ENCODE data around the gene KCNK5.

KCNK5 gene

DNA sequence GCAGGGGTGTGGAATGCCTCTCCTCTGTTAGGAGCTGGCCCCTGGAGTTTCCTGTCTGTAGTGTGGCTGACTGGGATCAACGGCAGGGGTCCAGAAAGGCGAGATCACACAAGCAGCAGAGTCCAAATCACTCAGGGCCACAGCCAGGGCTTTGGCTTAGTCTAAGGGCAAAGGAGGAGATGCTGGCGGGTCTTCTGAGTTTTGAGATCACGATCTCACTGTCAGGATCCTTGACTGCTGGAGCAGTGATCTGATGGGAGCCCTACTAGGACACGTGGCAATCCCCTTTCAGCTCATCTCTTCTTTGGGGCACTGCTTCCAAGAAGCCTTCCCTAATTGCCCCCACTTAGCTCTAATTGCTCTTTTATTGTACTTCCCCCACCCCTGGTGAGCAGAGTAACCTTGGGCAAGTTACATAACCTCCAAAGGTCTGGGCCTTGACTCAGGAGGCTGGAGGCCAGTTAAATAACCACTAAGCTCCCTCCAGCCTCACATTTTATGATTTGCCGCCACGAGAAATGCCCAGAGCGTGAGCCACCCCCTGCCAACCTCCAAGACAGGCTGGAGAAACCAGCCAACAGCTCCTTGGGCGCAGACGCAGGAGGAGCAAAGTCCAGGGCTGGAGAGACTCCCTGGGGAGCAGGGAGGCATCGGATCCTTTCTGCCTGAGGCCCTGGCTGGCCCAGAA lies 12.0 kb downstream of the KCNK5 start:
- Histone ChIP-seq H3K4me1 (ENCODE audit: insufficient read depth, low read length) (peaks cover 19% of the 10 kb centered on the region), H3K9me3 (ENCODE audit: control insufficient read depth, insufficient read depth, low read length) (no peaks in the 10 kb centered on the region), H3K9ac (ENCODE audit: low read depth, low read length) (no peak overlapping the region), H3K36me3 (ENCODE audit: insufficient read depth, low read length) (no peaks in the 10 kb centered on the region; the same call in none of the 2 replicates)

- Histone ChIP-seq H3K9me3 (ENCODE audit: control insufficient read depth, insufficient read depth, low read length) (no peaks in the 10 kb centered on the region), H3K36me3 (ENCODE audit: insufficient read depth, low read length) (no peaks in the 10 kb centered on the region; the same call in 1 of the 2 replicates), H3K4me1 (ENCODE audit: insufficient read depth, low read length) (peaks cover 19% of the 10 kb centered on the region), H3K9ac (ENCODE audit: low read depth, low read length) (no peak overlapping the region)
These were observed 13.6 kb downstream of the KCNK5 start for GRCh38 chr6:39215640-39216158.

DNA sequence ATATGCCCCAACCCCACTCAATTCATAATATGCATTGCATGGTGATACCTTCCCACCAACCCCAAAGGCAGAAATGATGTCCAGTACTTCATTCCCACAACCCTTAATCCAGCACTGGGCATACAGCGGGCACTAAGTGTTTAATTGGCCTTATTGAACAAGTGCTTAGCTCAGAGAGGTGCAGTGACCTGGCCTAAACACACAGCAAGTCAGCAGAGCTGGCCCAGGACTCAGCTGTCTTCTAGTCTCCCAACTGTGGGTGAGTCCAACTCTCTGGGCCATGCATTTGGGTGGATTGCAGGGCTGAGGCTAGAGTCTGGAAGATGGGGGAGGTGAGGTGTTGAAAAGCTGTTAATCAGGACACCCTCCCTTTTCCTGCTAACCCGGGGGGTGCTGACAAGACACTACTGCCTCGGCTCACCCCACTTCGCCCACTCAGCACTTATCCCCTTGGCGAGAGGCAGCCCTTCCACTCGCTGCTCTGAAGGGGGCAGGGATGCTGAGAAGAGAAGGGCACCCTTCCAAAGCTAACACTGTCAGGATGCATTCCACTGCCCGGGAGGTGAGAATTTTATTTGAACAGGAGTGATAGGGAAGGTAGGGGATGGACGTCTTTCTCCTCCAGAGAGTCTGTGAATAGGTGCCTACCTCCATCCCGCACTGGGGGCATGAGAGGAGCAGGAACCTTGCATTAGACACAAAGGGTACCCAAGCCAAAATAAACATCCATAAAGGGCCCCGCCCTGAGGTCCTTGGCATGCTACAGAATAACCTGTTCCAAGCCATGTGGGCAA lies 14.2 kb downstream of the KCNK5 start:
- H3K4me1 ChIP-seq (ENCODE audit: insufficient read depth, low read length), result peaks cover 21% of the 10 kb centered on the region
- H3K36me3 ChIP-seq (ENCODE audit: insufficient read depth, low read length), result no peaks in the 10 kb centered on the region; the same call in 1 of the 2 replicates
- H3K9ac ChIP-seq (ENCODE audit: low read depth, low read length), result no peak overlapping the region
- no peaks in the 10 kb centered on the region for H3K9me3 ChIP-seq (ENCODE audit: control insufficient read depth, insufficient read depth, low read length)

DNA sequence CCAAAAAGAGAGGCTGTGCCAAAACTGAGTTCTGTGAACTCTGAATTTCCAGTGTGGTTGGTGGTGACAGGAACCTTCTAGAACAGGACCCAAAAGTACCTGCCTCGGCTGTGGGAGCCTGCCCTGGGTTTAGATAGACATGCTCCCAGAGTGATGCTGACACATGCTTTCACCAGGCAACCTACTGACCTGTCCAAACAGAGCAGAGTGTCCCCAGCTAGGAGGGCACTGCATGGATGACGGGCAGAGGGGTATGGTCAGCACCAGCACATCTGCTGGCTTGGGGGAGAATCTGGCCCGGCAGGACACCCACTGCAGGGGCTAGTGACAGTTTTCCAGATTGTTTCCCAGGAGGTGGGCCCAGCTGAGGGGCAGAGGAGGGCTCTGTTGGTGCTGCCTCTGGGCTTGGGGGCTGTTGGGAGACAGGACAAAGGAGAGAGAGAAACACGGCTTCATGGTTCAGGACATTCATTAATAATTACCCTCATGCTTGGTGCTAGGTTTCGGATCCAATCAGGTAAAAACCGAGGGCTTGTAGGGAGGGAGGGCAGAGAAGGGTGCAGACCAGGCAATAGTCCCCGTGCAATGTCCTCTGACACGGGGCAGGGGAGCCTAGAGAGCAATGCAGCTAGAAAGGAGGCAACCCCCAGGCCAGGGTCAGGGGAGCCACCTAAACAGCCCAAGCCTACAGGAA lies 15.0 kb downstream of the KCNK5 start:
- peaks cover 24% of the 10 kb centered on the region for H3K4me1 ChIP-seq (ENCODE audit: insufficient read depth, low read length)
- no peaks in the 10 kb centered on the region for H3K9me3 ChIP-seq (ENCODE audit: control insufficient read depth, insufficient read depth, low read length)
- H3K9ac ChIP-seq (ENCODE audit: low read depth, low read length), result no peak overlapping the region
- H3K36me3 ChIP-seq (ENCODE audit: insufficient read depth, low read length), result no peaks in the 10 kb centered on the region; the same call in 1 of the 2 replicates

- H3K36me3 ChIP-seq (ENCODE audit: insufficient read depth, low read length), result no peaks in the 10 kb centered on the region; the same call in 1 of the 2 replicates
- no peak overlapping the region for H3K9ac ChIP-seq (ENCODE audit: low read depth, low read length)
- H3K9me3 ChIP-seq (ENCODE audit: control insufficient read depth, insufficient read depth, low read length), result no peaks in the 10 kb centered on the region
- peaks cover 23% of the 10 kb centered on the region for H3K4me1 ChIP-seq (ENCODE audit: insufficient read depth, low read length)
These were observed 15.9 kb downstream of the KCNK5 start for GRCh38 chr6:39213195-39213920.

GRCh38 chr6:39211183-39211582 lies 18.1 kb downstream of the KCNK5 start:
- Histone ChIP-seq H3K9me3 (ENCODE audit: control insufficient read depth, insufficient read depth, low read length) (no peaks in the 10 kb centered on the region), H3K4me1 (ENCODE audit: insufficient read depth, low read length) (peaks cover 25% of the 10 kb centered on the region), H3K9ac (ENCODE audit: low read depth, low read length) (no peak overlapping the region), H3K36me3 (ENCODE audit: insufficient read depth, low read length) (no peaks in the 10 kb centered on the region)

DNA sequence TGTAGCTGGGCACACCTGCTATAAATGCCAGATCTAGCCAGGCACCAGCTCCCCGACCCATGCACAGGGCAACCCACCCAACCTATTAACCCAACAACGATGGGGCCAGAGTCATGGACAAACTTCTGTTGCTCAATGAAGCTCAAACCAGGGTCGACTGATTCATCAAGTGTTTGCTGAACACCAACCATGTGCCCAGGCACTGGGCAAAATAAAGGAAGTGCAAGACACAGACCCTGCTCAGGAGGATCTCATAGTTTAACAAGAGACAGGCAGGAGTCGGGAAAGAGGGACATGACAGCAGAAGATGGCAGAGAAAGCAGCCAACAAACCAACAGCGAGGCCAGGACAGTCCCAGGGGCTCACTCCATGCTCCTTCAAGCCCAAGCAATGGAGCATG lies 18.8 kb downstream of the KCNK5 start:
- H3K36me3 ChIP-seq (ENCODE audit: insufficient read depth, low read length), result no peaks in the 10 kb centered on the region
- H3K9ac ChIP-seq (ENCODE audit: low read depth, low read length), result no peak overlapping the region
- peaks cover 32% of the 10 kb centered on the region for H3K4me1 ChIP-seq (ENCODE audit: insufficient read depth, low read length)

GRCh38 chr6:39209911-39210310 lies 19.4 kb downstream of the KCNK5 start:
- H3K9me3 ChIP-seq (ENCODE audit: control insufficient read depth, insufficient read depth, low read length), result no peaks in the 10 kb centered on the region
- H3K9ac ChIP-seq (ENCODE audit: low read depth, low read length), result no peak overlapping the region
- no peaks in the 10 kb centered on the region for H3K36me3 ChIP-seq (ENCODE audit: insufficient read depth, low read length)
- peaks cover 37% of the 10 kb centered on the region for H3K4me1 ChIP-seq (ENCODE audit: insufficient read depth, low read length)

More for the DNA sequence above, 18.8 kb downstream of the KCNK5 start:
- no peaks in the 10 kb centered on the region for H3K9me3 ChIP-seq (ENCODE audit: control insufficient read depth, insufficient read depth, low read length)

GRCh38 chr6:39209360-39209811 lies 19.9 kb downstream of the KCNK5 start:
- Histone ChIP-seq H3K36me3 (ENCODE audit: insufficient read depth, low read length) (no peaks in the 10 kb centered on the region), H3K9me3 (ENCODE audit: control insufficient read depth, insufficient read depth, low read length) (no peaks in the 10 kb centered on the region), H3K4me1 (ENCODE audit: insufficient read depth, low read length) (peaks cover 43% of the 10 kb centered on the region), H3K9ac (ENCODE audit: low read depth, low read length) (no peak overlapping the region)

DNA sequence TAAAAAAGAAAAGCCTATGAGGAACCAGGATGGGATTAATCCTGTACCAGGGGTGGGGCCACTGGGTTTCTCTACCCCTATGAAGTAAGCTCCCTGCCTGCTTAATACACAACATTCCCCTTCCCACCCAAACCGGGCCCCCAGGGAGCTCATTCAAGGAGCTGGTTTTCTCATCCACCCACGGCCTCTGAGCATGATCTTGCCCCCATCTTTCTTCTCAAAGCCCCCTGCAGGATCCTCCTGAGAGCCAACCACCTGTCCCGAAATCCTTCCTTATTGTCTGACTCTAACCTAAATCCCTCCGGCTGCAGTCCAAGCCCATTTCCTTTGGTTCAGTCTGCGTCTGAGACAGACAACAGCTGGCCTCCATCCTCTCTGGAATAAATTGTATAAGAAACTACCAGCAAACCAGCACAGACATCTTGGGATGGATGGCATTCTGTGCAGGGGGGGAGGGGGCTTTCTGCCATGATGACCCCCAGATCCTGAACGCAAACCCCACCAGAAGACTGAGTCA lies 21.0 kb downstream of the KCNK5 start:
- Histone ChIP-seq H3K4me1 (ENCODE audit: insufficient read depth, low read length) (peaks cover 54% of the 10 kb centered on the region), H3K36me3 (ENCODE audit: insufficient read depth, low read length) (no peaks in the 10 kb centered on the region), H3K9me3 (ENCODE audit: control insufficient read depth, insufficient read depth, low read length) (no peaks in the 10 kb centered on the region), H3K9ac (ENCODE audit: low read depth, low read length) (no peak overlapping the region)

GRCh38 chr6:39207416-39208222 lies 21.7 kb downstream of the KCNK5 start:
- H3K4me1 ChIP-seq (ENCODE audit: insufficient read depth, low read length), result peaks cover 55% of the 10 kb centered on the region
- no peaks in the 10 kb centered on the region for H3K36me3 ChIP-seq (ENCODE audit: insufficient read depth, low read length)
- no peaks in the 10 kb centered on the region for H3K9me3 ChIP-seq (ENCODE audit: control insufficient read depth, insufficient read depth, low read length)
- H3K9ac ChIP-seq (ENCODE audit: low read depth, low read length), result no peak overlapping the region

- no peaks in the 10 kb centered on the region for H3K9me3 ChIP-seq (ENCODE audit: control insufficient read depth, insufficient read depth, low read length)
- peaks cover 55% of the 10 kb centered on the region for H3K4me1 ChIP-seq (ENCODE audit: insufficient read depth, low read length)
- H3K9ac ChIP-seq (ENCODE audit: low read depth, low read length), result no peak overlapping the region
- H3K36me3 ChIP-seq (ENCODE audit: insufficient read depth, low read length), result no peaks in the 10 kb centered on the region
These were observed 23.0 kb downstream of the KCNK5 start for GRCh38 chr6:39206250-39206721.

DNA sequence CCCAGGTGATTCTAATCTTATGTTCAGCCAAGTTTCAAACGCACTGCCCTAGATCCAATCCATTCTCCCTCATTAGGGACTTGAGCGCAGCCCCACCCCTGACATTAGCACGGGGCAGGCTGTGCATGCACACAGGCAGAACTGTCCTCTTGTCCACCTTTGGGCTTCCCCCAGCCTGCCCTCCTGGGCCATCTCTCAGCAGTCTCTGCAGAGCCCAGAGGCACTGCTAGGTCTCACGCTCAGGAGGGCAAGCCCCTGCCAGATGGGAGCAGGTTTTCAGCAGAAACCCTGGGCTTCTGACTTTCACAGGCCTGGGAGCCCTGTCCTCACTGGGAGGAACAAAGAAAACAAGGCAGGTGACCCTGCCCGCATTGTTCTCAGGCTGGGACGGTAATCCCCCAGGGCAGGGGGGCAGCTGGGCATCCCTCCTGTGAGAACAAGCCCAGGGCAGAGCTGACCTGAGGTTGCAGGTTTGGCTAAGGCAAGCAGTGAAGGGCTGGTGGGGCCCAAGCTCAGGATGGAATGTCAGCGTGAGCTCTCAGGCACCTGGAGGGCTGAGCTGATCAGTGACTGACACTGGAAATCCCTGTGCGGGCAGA lies 24.5 kb downstream of the KCNK5 start:
- H3K9ac ChIP-seq (ENCODE audit: low read depth, low read length), result no peak overlapping the region
- H3K36me3 ChIP-seq (ENCODE audit: insufficient read depth, low read length), result no peaks in the 10 kb centered on the region
- peaks cover 50% of the 10 kb centered on the region for H3K4me1 ChIP-seq (ENCODE audit: insufficient read depth, low read length)
- no peaks in the 10 kb centered on the region for H3K9me3 ChIP-seq (ENCODE audit: control insufficient read depth, insufficient read depth, low read length)
